Esophagus squamous epithelium (tissue), 5 donors: ENCODE measurements around the gene MSL1. TPM values are rescaled to one million over a fixed set of nuclear protein-coding genes. Genes with fewer than 3 reads are reported as not detected.

Experiments used
- DNase-seq: peaks from one replicate; lab custom pipeline; 2025; lab: John Stamatoyannopoulos, UW
- H3K27ac ChIP-seq, 4 donors: fragments of 200-600 bp; sonication (generic); one replicate each; pipeline ENCODE4 v1.5.1; 2016 to 2019; ENCODE audit warnings: mild to moderate bottlenecking in 1 of 4
- H3K27me3 ChIP-seq, 4 donors: fragments of 200-600 bp; sonication (generic); 1 replicate in 3 of 4; 2 replicates in 1 of 4; pipeline versions ENCODE4 v1.5.1 to v1.6.0; 2017 to 2021; ENCODE audit warnings: antibody characterized with exemption in 1 of 4
- H3K36me3 ChIP-seq, 3 donors: fragments of 200-600 bp; sonication (generic); one replicate each; pipeline ENCODE4 v1.5.1; 2016 to 2019
- H3K4me1 ChIP-seq, 3 donors: fragments of 200-600 bp; sonication (generic); one replicate each; pipeline ENCODE4 v1.5.1; 2017 to 2019
- H3K4me3 ChIP-seq, 4 donors: fragments of 200-600 bp; sonication (generic); 1 replicate in 3 of 4; 2 replicates in 1 of 4; pipeline ENCODE4 v1.5.1; 2016 to 2019; ENCODE audit warnings: mild to moderate bottlenecking in 2 of 4, moderate library complexity in 1 of 4
- H3K9me3 ChIP-seq, 3 donors: fragments of 200-600 bp; sonication (generic); one replicate each; pipeline ENCODE4 v1.5.1; 2016 to 2019
- POLR2A ChIP-seq, 4 donors: fragments of 450-650 bp; IDR thresholded peaks; one replicate each; pipeline ENCODE4 v1.6.1; 2017; ENCODE audit warnings: antibody characterized with exemption in 4 of 4, mild to moderate bottlenecking in 4 of 4, moderate library complexity in 3 of 4
- WGBS, 2 donors: methylation state at CpG; one replicate each; pipeline ENCODE4 v1.1.5; 2018; 5-methylcytosine and 5-hydroxymethylcytosine counted together
- intact Hi-C: fragments of 100-400 bp; cut with DNase I; formaldehyde crosslinking; loops from one replicate; pipeline ENCODE4 v1.15.0; 2022
- total RNA-seq, 4 donors: library from RNA; depleted of rRNA; stranded (reverse); fragments of >200 nt; gene quantifications; one replicate each; pipeline ENCODE4 v1.1.0, GENCODE V29; 2016
- TF ChIP-seq, protein P1 (sequence below), 6 experiments: fragments of 450-650 bp in 4 of 6; fragments of 200-600 bp in 2 of 6; sonication (generic) in 2 of 6; IDR thresholded peaks; one replicate each; pipeline ENCODE4 v1.5.1; 2016 to 2019; ENCODE audit warnings: antibody characterized with exemption in 6 of 6, mild to moderate bottlenecking in 4 of 6, moderate library complexity in 4 of 6
- donor health status: DM: yes; HTN: yes; CAD: no.

MSL1 gene
- total RNA-seq, 4 donors from 2014 or later: 41.5 to 59.9 (median 51.5) TPM

DNA sequence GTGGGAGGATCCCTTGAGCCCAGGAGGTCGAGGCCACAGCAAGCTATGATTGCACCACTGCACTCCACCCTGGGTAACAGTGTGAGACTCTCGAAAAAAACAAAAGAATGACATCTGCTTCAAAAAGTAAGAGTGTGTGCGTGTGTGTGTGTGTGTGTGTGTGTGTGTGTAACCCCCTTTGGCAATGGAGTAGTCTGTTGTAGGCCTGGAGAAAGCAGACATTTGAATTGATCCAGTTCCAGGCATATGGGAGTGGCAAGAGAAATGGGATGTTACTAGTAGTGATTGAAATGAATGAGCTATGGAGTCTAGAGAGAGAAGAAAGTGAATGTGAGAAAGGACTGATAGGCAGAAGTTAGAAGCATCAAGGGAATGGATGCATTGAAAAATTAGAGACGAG lies 28.5 kb downstream of the MSL1 start:
- 66 to 69% methylated on average over 4 of the region's 4 CpGs for WGBS, 2 donors
- DNase-seq: no peak
- intact Hi-C loops: no loop called here
- Histone ChIP-seq H3K27me3 (no peaks in the 10 kb centered on the region), H3K4me1 (peaks cover 0 to 26% (median 4%) of the 10 kb centered on the region in 3 donors), H3K4me3 (no peak overlapping the region), H3K36me3 (peaks cover 0 to 98% (median 31%) of the 10 kb centered on the region in 3 donors), H3K9me3 (no peaks in the 10 kb centered on the region), H3K27ac (no peak overlapping the region)
- TF ChIP-seq POLR2A (IDR thresholded peaks at IDR 0.05): no peak
- TF ChIP-seq, protein P1, sequence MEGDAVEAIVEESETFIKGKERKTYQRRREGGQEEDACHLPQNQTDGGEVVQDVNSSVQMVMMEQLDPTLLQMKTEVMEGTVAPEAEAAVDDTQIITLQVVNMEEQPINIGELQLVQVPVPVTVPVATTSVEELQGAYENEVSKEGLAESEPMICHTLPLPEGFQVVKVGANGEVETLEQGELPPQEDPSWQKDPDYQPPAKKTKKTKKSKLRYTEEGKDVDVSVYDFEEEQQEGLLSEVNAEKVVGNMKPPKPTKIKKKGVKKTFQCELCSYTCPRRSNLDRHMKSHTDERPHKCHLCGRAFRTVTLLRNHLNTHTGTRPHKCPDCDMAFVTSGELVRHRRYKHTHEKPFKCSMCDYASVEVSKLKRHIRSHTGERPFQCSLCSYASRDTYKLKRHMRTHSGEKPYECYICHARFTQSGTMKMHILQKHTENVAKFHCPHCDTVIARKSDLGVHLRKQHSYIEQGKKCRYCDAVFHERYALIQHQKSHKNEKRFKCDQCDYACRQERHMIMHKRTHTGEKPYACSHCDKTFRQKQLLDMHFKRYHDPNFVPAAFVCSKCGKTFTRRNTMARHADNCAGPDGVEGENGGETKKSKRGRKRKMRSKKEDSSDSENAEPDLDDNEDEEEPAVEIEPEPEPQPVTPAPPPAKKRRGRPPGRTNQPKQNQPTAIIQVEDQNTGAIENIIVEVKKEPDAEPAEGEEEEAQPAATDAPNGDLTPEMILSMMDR (IDR thresholded peaks at IDR 0.05): no peak

DNA sequence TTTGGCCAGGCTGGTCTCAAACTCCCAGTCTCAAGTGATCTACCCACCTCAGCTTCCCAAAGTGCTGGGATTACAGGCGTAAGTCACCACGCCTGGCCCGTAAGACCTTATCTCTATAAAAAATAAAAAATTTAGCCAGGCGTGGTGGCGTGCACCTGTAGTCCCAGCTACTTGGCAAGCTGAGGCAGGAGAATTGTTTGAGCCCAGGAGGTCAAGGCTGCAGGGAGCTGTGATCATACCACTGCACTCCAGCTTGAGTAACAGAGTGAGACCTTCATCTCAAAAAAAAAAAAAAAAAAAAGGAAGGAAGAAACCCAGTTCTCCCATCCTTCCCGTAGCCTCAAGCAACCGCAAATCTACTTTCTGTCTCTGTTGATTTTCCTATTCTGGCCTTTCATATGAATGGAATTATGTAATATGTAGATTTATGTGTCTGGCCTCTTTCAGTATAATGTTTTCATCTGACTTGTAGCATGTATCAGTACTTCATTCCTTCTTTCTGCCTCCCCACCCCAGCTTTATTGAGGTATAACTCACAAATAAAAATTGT lies 29.7 kb downstream of the MSL1 start:
- intact Hi-C loops: no loop called here
- Histone ChIP-seq H3K27me3 (no peaks in the 10 kb centered on the region), H3K9me3 (no peaks in the 10 kb centered on the region), H3K27ac (no peak overlapping the region), H3K4me1 (peaks cover 0 to 19% (median 4%) of the 10 kb centered on the region in 3 donors), H3K4me3 (no peak overlapping the region), H3K36me3 (peaks cover 0 to 98% (median 26%) of the 10 kb centered on the region in 3 donors)
- WGBS, 2 donors: 68 to 74% methylated on average over 7 of the region's 7 CpGs
- no peak for DNase-seq
- TF ChIP-seq, protein P1 (IDR thresholded peaks at IDR 0.05): no peak
- TF ChIP-seq POLR2A (IDR thresholded peaks at IDR 0.05): no peak

DNA sequence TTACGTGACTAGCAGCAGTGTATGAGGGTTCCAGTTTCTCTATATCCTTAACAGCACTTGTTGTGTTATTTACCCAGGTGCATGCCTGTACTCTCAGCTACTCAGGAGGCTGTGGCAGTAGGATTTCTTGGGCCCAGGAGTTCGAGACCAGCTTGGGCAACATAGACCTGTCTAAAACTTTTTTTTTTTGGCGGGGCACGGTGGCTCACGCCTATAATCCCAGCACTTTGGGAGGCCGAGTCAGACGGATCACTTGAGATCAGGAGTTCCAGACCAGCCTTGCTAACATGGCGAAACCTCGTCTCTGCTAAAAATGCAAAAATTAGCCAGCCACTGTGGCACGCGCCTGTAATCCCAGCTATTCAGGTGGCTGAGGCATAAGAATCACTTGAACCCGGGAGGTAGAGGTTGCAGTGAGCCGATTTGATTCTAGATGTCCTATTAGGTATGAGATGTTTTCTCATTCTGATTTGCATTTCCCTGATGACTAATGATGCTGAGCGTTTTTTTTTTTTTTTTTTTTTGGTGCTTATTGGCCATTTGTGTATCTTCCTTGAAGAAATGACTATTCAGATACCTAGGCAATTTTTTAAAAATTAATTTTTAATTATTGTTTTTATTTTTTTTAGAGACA lies 31.9 kb downstream of the MSL1 start:
- intact Hi-C loops: no loop called here
- Histone ChIP-seq H3K9me3 (no peaks in the 10 kb centered on the region), H3K4me1 (peaks cover 0 to 21% (median 7%) of the 10 kb centered on the region in 3 donors), H3K36me3 (peaks cover 0 to 85% (median 15%) of the 10 kb centered on the region in 3 donors), H3K27ac (no peak overlapping the region), H3K27me3 (no peaks in the 10 kb centered on the region), H3K4me3 (no peak overlapping the region)
- TF ChIP-seq POLR2A (IDR thresholded peaks at IDR 0.05): no peak
- TF ChIP-seq, protein P1 (IDR thresholded peaks at IDR 0.05): no peak
- DNase-seq: no peak
- 79% methylated on average over 11 to 14 of the region's 14 CpGs for WGBS, 2 donors

DNA sequence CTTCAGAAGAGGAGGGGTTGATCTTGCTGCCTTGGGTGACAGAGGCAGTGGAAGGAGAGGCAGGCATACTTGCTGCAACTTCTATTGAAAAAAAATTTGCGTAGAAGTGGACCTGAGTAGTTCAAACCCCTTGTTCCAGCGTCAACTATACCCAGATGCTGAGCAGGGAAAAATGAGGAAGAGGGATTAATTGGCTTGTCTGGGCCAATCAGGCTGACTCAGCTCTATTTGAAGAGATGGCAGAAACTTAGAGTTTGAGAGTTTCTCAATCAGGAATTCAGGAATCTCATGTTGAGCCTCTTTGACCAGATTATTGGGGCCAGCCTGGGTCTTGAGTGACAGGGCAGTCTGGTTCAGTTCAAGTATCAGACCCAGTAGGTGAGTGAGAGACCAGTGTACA lies 36.2 kb downstream of the MSL1 start:
- Histone ChIP-seq H3K27me3 (no peaks in the 10 kb centered on the region), H3K4me1 (peaks cover 0 to 14% (median 7%) of the 10 kb centered on the region in 3 donors), H3K9me3 (no peaks in the 10 kb centered on the region), H3K27ac (peak overlapping the region in 3 of 4 donors; percentile 27 to 50 (median 40)), H3K4me3 (no peak overlapping the region), H3K36me3 (peaks cover 11 to 85% (median 16%) of the 10 kb centered on the region in 3 donors)
- no peak for TF ChIP-seq POLR2A (IDR thresholded peaks at IDR 0.05)
- TF ChIP-seq, protein P1 (IDR thresholded peaks at IDR 0.05): no peak
- intact Hi-C loops: no loop called here
- DNase-seq: no peak
- 19 to 56% methylated on average over 2 of the region's 2 CpGs for WGBS, 2 donors

DNA sequence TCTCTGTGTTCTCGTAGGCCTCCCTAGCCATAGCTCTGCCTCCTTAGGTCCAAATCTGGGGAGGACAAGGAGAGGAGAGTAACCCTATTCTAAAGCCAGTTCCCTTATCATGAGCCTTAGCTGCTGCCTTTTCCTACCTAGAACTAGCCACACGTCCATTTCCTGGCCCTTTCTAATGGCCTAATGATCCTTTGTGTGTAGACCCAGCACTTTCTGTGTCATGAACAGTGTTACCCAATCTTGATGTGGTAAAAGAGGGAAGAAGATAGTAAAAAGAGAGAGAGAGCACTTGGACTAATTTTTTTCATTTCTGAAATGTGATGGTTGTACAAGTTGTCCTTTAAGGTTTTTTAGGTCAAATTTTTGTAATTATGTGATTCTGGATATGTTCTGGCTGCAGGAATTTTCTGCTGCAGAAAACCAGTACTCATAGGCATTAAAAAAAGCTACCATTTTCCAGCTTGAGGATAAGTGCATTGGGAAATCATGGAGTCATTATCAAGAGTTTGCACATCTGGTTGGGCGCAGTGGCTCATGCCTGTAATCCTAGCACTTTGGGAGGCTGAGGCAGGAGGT lies 36.8 kb downstream of the MSL1 start:
- peaks cover 16 to 85% (median 21%) of the 10 kb centered on the region in 3 donors for H3K36me3 ChIP-seq
- TF ChIP-seq, protein P1 (IDR thresholded peaks at IDR 0.05): no peak
- no peak for TF ChIP-seq POLR2A (IDR thresholded peaks at IDR 0.05)
- DNase-seq: no peak
- peaks cover 0 to 14% (median 7%) of the 10 kb centered on the region in 3 donors for H3K4me1 ChIP-seq
- H3K27ac ChIP-seq: peak overlapping the region in 3 of 4 donors; percentile 27 to 50 (median 40)
- H3K4me3 ChIP-seq: no peak overlapping the region
- intact Hi-C loops: no loop called here
- H3K27me3 ChIP-seq: no peaks in the 10 kb centered on the region
- no peaks in the 10 kb centered on the region for H3K9me3 ChIP-seq
- 82 to 85% methylated on average over 3 of the region's 3 CpGs for WGBS, 2 donors
